ENCODE data around the gene B4GALT6. TPM values are rescaled to one million over a fixed set of nuclear protein-coding genes. Genes with fewer than 3 reads are reported as not detected.

The B4GALT6 gene
- total RNA-seq, 1 donor from 2014 or later: 13.9 TPM

- TF ChIP-seq, protein P1, sequence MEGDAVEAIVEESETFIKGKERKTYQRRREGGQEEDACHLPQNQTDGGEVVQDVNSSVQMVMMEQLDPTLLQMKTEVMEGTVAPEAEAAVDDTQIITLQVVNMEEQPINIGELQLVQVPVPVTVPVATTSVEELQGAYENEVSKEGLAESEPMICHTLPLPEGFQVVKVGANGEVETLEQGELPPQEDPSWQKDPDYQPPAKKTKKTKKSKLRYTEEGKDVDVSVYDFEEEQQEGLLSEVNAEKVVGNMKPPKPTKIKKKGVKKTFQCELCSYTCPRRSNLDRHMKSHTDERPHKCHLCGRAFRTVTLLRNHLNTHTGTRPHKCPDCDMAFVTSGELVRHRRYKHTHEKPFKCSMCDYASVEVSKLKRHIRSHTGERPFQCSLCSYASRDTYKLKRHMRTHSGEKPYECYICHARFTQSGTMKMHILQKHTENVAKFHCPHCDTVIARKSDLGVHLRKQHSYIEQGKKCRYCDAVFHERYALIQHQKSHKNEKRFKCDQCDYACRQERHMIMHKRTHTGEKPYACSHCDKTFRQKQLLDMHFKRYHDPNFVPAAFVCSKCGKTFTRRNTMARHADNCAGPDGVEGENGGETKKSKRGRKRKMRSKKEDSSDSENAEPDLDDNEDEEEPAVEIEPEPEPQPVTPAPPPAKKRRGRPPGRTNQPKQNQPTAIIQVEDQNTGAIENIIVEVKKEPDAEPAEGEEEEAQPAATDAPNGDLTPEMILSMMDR (IDR thresholded peaks at IDR 0.05): peak; percentile 61
- peak; percentile 88 for DNase-seq (ENCODE audit: extremely low spot score, unreplicated experiment)
- no peaks in the 10 kb centered on the region for H3K36me3 Mint-ChIP-seq (ENCODE audit: unreplicated experiment)
- H3K4me3 Mint-ChIP-seq (ENCODE audit: unreplicated experiment): peak overlapping the region; percentile 73
- no peaks in the 10 kb centered on the region for H3K9me3 Mint-ChIP-seq (ENCODE audit: unreplicated experiment)
- H3K27me3 Mint-ChIP-seq (ENCODE audit: unreplicated experiment): no peaks in the 10 kb centered on the region
- H3K4me1 Mint-ChIP-seq (ENCODE audit: unreplicated experiment): peaks cover 16% of the 10 kb centered on the region
- peak overlapping the region; percentile 63 for H3K27ac Mint-ChIP-seq (ENCODE audit: unreplicated experiment)
These were observed 1.0 kb upstream of the B4GALT6 start for GRCh38 chr18:31685097-31686082.

DNA sequence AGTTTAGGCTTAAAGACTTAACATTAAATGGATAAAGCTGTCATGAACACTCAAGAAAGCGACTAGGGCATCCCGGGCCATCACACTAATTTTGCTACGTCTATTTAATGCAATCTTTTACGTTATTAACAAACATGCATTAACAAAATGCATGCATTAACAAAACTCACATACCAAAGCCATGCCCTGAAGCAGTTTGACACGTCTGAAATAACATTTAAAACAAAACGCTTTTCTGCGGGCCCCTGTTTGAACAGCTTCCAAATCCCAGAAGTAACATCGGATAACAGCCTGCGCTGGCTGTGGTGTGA lies 458 bp downstream of the B4GALT6 start:
- H3K36me3 Mint-ChIP-seq (ENCODE audit: unreplicated experiment): no peaks in the 10 kb centered on the region
- peak overlapping the region; percentile 92 for H3K4me3 Mint-ChIP-seq (ENCODE audit: unreplicated experiment)
- peak overlapping the region; percentile 79 for H3K27ac Mint-ChIP-seq (ENCODE audit: unreplicated experiment)
- H3K4me1 Mint-ChIP-seq (ENCODE audit: unreplicated experiment): peaks cover 16% of the 10 kb centered on the region
- H3K27me3 Mint-ChIP-seq (ENCODE audit: unreplicated experiment): no peaks in the 10 kb centered on the region
- TF ChIP-seq, protein P1 (IDR thresholded peaks at IDR 0.05): no peak
- H3K9me3 Mint-ChIP-seq (ENCODE audit: unreplicated experiment): no peaks in the 10 kb centered on the region
- DNase-seq (ENCODE audit: extremely low spot score, unreplicated experiment): no peak

- TF ChIP-seq, protein P1 (IDR thresholded peaks at IDR 0.05): no peak
- no peaks in the 10 kb centered on the region for H3K27me3 Mint-ChIP-seq (ENCODE audit: unreplicated experiment)
- no peaks in the 10 kb centered on the region for H3K36me3 Mint-ChIP-seq (ENCODE audit: unreplicated experiment)
- DNase-seq (ENCODE audit: extremely low spot score, unreplicated experiment): no peak
- H3K9me3 Mint-ChIP-seq (ENCODE audit: unreplicated experiment): no peaks in the 10 kb centered on the region
- H3K27ac Mint-ChIP-seq (ENCODE audit: unreplicated experiment): no peak overlapping the region
- peak overlapping the region; percentile 92 for H3K4me3 Mint-ChIP-seq (ENCODE audit: unreplicated experiment)
- peaks cover 16% of the 10 kb centered on the region for H3K4me1 Mint-ChIP-seq (ENCODE audit: unreplicated experiment)
These were observed 1.3 kb downstream of the B4GALT6 start for GRCh38 chr18:31683106-31683505.

- no peaks in the 10 kb centered on the region for H3K36me3 Mint-ChIP-seq (ENCODE audit: unreplicated experiment)
- H3K27me3 Mint-ChIP-seq (ENCODE audit: unreplicated experiment): no peaks in the 10 kb centered on the region
- H3K4me3 Mint-ChIP-seq (ENCODE audit: unreplicated experiment): no peak overlapping the region
- H3K4me1 Mint-ChIP-seq (ENCODE audit: unreplicated experiment): peaks cover 16% of the 10 kb centered on the region
- H3K9me3 Mint-ChIP-seq (ENCODE audit: unreplicated experiment): no peaks in the 10 kb centered on the region
- TF ChIP-seq, protein P1 (IDR thresholded peaks at IDR 0.05): peak; percentile 35
- no peak for DNase-seq (ENCODE audit: extremely low spot score, unreplicated experiment)
- no peak overlapping the region for H3K27ac Mint-ChIP-seq (ENCODE audit: unreplicated experiment)
These were observed 3.4 kb downstream of the B4GALT6 start for GRCh38 chr18:31680831-31681568.

DNA sequence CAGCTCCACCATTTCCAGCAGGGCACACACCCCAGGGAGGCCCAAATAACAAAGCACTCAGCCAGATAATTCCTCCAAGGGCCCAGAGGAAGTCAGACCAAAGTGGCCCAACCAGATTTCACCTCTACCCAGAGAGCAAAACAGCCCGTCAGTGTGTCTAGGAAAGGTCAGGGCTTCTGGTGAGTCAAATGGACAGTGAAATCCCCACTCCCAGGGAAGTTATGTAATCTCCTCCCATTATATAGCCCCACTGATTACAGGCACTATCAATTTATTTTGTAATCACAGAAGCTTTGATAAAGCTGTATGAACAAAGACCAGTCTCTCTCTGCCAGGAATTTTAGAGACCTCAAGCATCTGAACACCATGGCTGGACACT lies 4.0 kb downstream of the B4GALT6 start:
- no peak overlapping the region for H3K4me3 Mint-ChIP-seq (ENCODE audit: unreplicated experiment)
- TF ChIP-seq, protein P1 (IDR thresholded peaks at IDR 0.05): no peak
- no peaks in the 10 kb centered on the region for H3K36me3 Mint-ChIP-seq (ENCODE audit: unreplicated experiment)
- no peaks in the 10 kb centered on the region for H3K27me3 Mint-ChIP-seq (ENCODE audit: unreplicated experiment)
- DNase-seq (ENCODE audit: extremely low spot score, unreplicated experiment): no peak
- no peak overlapping the region for H3K27ac Mint-ChIP-seq (ENCODE audit: unreplicated experiment)
- H3K9me3 Mint-ChIP-seq (ENCODE audit: unreplicated experiment): no peaks in the 10 kb centered on the region
- H3K4me1 Mint-ChIP-seq (ENCODE audit: unreplicated experiment): peaks cover 16% of the 10 kb centered on the region

Data from osteocyte (in vitro differentiated cells).